Measurements from ENCODE around the gene KCNMA1.

Gene KCNMA1

DNA sequence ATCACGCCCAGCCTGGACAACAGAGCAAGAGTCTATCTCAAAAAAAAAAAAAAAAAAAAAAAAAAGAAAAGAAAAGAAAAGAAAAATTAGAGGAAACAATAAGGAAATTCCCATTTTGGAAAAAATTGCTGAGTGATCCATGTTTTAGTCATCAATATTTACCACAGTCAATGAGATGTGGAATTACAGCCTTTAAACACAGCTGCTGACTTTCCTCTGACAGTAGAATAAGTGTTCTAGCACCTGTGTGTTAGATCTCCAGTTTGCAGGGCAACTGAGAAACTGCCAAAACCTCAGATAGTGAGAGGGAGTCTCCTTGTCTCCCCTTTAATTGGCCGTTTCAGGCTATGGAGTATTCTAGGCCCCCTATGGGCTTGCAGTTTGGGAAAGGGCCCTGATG is 520.1 kb downstream of the KCNMA1 start:
- TF ChIP-seq, protein P1, sequence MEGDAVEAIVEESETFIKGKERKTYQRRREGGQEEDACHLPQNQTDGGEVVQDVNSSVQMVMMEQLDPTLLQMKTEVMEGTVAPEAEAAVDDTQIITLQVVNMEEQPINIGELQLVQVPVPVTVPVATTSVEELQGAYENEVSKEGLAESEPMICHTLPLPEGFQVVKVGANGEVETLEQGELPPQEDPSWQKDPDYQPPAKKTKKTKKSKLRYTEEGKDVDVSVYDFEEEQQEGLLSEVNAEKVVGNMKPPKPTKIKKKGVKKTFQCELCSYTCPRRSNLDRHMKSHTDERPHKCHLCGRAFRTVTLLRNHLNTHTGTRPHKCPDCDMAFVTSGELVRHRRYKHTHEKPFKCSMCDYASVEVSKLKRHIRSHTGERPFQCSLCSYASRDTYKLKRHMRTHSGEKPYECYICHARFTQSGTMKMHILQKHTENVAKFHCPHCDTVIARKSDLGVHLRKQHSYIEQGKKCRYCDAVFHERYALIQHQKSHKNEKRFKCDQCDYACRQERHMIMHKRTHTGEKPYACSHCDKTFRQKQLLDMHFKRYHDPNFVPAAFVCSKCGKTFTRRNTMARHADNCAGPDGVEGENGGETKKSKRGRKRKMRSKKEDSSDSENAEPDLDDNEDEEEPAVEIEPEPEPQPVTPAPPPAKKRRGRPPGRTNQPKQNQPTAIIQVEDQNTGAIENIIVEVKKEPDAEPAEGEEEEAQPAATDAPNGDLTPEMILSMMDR (IDR thresholded peaks at IDR 0.05; ENCODE audit: insufficient read depth, low read depth, low read length, missing control alignments), result no peak
- no peak for DNase-seq (ENCODE audit: low read depth)

DNA sequence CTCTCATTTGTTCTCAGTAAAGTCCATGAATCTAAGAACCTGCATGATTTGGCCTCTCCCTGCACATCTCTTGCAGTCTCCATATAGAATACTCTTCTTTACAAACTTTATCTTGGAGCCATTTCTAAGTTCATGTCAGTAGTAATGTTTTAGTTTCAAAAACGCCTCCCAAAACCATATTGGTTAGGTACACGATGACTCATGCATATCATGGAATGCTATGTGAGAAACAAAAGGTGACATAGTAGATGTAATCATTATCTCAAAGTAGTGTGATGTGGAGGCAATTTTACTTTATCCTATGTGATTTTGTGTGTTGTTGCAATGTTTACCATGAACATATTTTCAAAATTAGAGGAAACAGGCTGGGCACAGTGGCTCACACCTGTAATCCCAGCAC is 520.7 kb downstream of the KCNMA1 start:
- TF ChIP-seq, protein P1 (IDR thresholded peaks at IDR 0.05; ENCODE audit: insufficient read depth, low read depth, low read length, missing control alignments), result no peak
- H3K4me3 ChIP-seq (ENCODE audit: low read depth, low read length), result no peak overlapping the region
- DNase-seq (ENCODE audit: low read depth), result no peak

More for the DNA sequence above, 520.1 kb downstream of the KCNMA1 start:
- H3K4me3 ChIP-seq (ENCODE audit: low read depth, low read length), result no peak overlapping the region

DNA sequence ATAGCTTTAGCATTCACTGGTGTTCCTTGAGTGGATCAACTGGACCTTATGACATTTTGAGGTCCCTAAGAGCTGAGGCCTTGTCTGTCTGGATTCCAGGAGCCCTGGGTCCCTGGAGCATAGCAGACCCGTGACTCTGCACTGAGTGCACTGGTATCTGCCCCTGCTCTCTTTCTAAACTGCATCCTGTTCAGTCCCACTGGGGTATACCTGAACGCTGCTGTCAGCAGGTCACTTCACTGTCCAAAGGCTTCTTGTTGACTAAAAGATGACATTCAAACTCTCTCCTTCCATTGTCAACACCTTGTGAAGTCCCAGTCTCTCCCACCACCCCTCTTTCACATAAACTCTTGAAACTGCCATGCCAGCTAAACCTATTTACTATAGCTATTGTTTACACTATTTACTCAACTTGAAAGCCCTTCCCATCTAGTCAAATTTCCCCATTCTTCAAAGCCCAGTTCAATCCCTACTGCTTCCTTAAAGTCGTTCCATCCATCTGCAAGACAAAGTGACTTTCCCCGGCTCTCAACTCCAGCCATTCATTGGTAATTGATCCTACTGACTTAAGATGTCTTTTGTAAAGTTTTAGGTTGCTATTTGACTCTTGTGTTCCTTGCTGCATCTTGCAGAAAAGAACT is 523.3 kb downstream of the KCNMA1 start:
- TF ChIP-seq, protein P1 (IDR thresholded peaks at IDR 0.05; ENCODE audit: insufficient read depth, low read depth, low read length, missing control alignments), result no peak
- DNase-seq (ENCODE audit: low read depth), result no peak
- H3K4me3 ChIP-seq (ENCODE audit: low read depth, low read length), result no peak overlapping the region

DNA sequence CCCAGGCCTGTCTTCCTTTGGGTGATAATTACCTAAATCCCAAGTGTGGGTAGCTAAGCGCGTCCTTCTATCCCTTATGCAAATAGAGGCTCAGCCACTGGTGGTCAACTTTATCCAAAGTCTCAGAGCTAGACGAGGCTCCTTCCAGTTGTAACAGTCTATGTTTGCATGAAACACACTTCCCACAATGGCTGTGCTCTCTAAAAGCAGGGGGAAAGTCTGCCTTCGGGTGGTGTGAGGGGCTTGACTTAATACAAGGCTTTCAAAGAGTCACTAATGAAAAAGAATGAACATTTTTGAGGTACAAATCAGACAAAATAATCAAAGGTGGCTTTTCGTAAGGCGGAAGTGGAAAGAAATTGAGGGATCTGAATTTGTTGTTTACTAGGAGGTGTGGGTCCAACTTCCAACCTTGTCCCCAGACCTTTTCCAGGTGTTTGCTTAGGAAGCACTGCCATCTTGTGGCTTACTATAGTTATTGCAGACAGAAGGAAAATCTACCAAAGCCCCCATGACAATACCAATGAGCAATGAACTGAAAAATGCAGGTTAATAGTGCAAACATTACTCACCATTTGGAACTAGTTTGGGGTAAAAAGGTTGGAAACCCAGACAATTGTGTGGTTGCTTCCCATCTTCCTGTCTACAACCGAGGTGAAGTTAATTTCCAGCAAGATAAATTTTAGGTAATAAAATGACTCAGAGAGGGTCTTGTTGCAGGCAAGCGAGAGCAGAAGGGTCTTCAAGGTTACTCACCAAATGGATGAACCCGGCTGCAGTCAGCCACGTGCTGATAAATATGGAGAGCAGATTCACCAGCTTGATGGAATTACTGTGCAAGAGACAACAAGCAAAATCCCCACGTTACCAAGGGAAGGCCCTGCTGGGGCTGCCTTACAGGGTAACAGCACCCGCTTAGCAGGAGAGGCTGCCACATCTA is 525.7 kb downstream of the KCNMA1 start:
- DNase-seq (ENCODE audit: low read depth), result peak; percentile 34
- H3K4me3 ChIP-seq (ENCODE audit: low read depth, low read length), result no peak overlapping the region
- TF ChIP-seq, protein P1 (IDR thresholded peaks at IDR 0.05; ENCODE audit: insufficient read depth, low read depth, low read length, missing control alignments), result peak; percentile 70

DNA sequence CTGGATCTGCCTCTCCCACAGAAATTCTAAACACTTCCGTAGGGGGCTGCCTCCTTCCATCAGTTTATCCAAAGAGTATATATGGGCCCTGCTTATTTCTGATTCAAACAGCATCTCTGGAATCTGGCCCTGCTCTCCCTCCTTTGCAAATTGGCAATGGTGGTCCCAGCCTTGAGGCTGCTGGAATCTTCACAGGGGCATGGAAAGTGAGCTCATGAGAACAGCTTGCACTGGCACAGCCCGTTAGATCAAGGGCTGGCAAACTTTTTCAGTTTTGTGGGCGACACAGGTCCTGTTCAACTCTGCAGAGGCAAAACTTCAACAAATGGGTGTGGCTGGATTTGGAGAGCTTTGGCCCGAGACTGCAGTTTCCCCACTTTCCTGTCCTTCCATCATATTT is 526.9 kb downstream of the KCNMA1 start:
- DNase-seq (ENCODE audit: low read depth), result no peak
- TF ChIP-seq, protein P1 (IDR thresholded peaks at IDR 0.05; ENCODE audit: insufficient read depth, low read depth, low read length, missing control alignments), result no peak
- no peak overlapping the region for H3K4me3 ChIP-seq (ENCODE audit: low read depth, low read length)

DNA sequence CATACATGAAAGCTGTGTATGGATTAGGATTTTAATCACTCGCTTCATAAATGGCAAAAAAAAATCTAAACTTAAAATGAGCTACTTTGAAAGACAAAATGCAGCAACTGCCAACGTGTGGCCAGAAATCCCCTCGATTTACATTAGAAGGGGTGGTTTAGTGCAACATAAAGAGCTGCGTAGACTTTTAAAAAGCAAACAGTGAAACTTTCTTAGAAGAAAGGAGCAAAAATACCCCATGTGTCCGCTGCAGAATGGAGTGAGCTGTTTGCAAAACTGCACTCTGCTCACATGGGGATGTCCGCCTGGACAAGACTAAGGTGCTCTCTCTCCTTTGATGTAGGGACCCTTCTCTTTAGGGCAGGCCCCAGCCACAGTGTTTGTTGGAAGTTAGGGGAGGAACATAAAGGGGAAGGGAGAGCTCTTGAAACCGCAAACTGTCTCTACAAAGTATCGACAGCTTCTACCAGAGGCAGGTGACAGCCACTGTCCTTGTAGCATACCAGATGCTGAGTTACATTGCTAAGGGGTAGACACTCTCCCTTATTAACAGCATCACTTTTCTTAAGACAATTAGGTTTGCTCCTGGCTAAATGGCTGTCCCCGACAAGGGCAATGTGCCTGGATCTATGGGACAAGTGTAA is 528.1 kb downstream of the KCNMA1 start:
- no peak overlapping the region for H3K4me3 ChIP-seq (ENCODE audit: low read depth, low read length)
- TF ChIP-seq, protein P1 (IDR thresholded peaks at IDR 0.05; ENCODE audit: insufficient read depth, low read depth, low read length, missing control alignments), result no peak
- DNase-seq (ENCODE audit: low read depth), result no peak

Measured in GM12865 (cell line).